Natural killer cell treated with Interleukin-12 subunit alpha and Interleukin-12 subunit beta and Interleukin-15 and Interleukin-18, amount 100 ng/mL, for 72 hours (primary cell): Measurements from ENCODE around the gene ELOA. TPM values are rescaled to one million over a fixed set of nuclear protein-coding genes. Genes with fewer than 3 reads are reported as not detected.

Source experiments
- ATAC-seq, 2 donors: fragments of 150-1000 bp; cut with Tn5 transposase in 1 of 2; sonication (Bioruptor Pico), chemical (Tn5 transposase) in 1 of 2; 2 replicates each; pipeline ENCODE4 v1.10.0; 2021
- DNase-seq: peaks from one replicate; pipeline ENCODE4 v3.0.0; 2022; ENCODE audit warnings: low spot score
- H3K27ac Mint-ChIP-seq, 2 donors: 1 replicate in 1 of 2; 2 replicates in 1 of 2; pipeline ENCODE4 v1.8.0; 2022; ENCODE audit warnings: mixed read lengths in 2 of 2, mild to moderate bottlenecking in 1 of 2, moderate library complexity in 1 of 2
- H3K27me3 Mint-ChIP-seq, 2 donors: 1 replicate in 1 of 2; 2 replicates in 1 of 2; pipeline ENCODE4 v1.8.0; 2022; ENCODE audit warnings: mixed read lengths in 2 of 2
- H3K36me3 Mint-ChIP-seq: one replicate; pipeline ENCODE4 v1.8.0; 2022; ENCODE audit warnings: mixed read lengths
- H3K4me1 Mint-ChIP-seq, 2 donors: 1 replicate in 1 of 2; 2 replicates in 1 of 2; pipeline ENCODE4 v1.8.0; 2022; ENCODE audit warnings: low read depth in 2 of 2, mixed read lengths in 2 of 2, mild to moderate bottlenecking in 1 of 2
- H3K4me3 Mint-ChIP-seq: one replicate; pipeline ENCODE4 v1.8.0; 2022; ENCODE audit warnings: mixed read lengths
- H3K9me3 Mint-ChIP-seq: 2 replicates; pipeline ENCODE4 v1.8.0; 2022; ENCODE audit warnings: mixed read lengths
- total RNA-seq, 2 donors: library from RNA; stranded (reverse); gene quantifications; one replicate each; pipeline ENCODE4 v1.2.3, GENCODE V29; 2022

The ELOA gene
- total RNA-seq, 2 donors from 2014 or later, result 74.7 to 84.5 TPM

- Mint-ChIP-seq H3K27me3 (no peaks in the 10 kb centered on the region), H3K4me3 (no peak overlapping the region), H3K9me3 (no peaks in the 10 kb centered on the region), H3K27ac (no peak overlapping the region), H3K36me3 (peaks cover 46% of the 10 kb centered on the region), H3K4me1 (peaks cover 33 to 38% of the 10 kb centered on the region in 2 donors)
- DNase-seq, result no peak
- ATAC-seq, result no peak
Measured at GRCh38 chr1:23751050-23751814, 8.0 kb downstream of the ELOA start.

- no peak for DNase-seq
- Mint-ChIP-seq H3K9me3 (no peaks in the 10 kb centered on the region), H3K4me1 (peaks cover 31 to 35% of the 10 kb centered on the region in 2 donors), H3K27me3 (no peaks in the 10 kb centered on the region), H3K36me3 (peaks cover 43% of the 10 kb centered on the region), H3K27ac (no peak overlapping the region), H3K4me3 (no peak overlapping the region)
- ATAC-seq, result no peak
Measured at GRCh38 chr1:23751815-23752200, 8.5 kb downstream of the ELOA start.

DNA sequence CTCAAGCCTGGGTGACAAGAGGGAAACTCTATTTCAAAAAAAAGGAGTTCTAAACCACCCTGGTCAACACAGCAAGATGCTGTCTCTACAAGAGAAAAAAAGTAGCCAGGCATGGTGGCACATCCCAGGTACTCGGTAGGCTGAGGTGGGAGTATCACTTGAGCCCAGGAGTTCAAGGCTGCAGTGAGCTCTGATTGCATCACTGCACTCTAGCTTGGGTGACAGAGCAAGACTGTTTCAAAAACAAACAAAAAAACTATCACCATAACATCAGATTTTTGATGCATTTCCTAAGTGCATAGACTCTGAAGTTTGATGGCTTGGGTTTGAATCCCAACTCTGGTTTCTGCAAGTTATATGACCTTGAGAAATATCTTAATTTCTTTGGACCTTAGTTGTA, 9.6 kb downstream of the ELOA start:
- DNase-seq, result no peak
- H3K9me3 Mint-ChIP-seq, result no peaks in the 10 kb centered on the region
- H3K27ac Mint-ChIP-seq, result no peak overlapping the region
- peaks cover 20 to 24% of the 10 kb centered on the region in 2 donors for H3K4me1 Mint-ChIP-seq
- no peak for ATAC-seq
- no peak overlapping the region for H3K4me3 Mint-ChIP-seq
- H3K27me3 Mint-ChIP-seq, result no peaks in the 10 kb centered on the region
- peaks cover 38% of the 10 kb centered on the region for H3K36me3 Mint-ChIP-seq

DNA sequence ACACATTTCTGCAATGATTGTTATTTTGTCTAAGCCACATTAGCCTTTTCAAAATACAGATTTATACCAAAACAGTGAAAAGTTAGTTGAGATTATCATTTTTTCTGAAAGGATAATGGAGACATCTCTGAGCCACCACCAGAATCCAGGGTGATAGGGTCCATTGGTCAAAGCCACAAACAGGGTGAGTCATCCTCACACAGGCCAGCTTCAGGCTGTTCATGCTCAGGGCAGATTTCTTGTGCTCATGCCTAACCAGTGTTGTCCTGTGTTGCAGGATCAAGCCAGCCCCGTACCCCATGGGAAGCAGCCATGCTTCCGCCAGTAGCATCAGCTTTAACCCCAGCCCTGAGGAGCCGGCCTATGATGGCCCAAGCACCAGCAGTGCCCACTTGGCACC, 13.4 kb downstream of the ELOA start:
- H3K36me3 Mint-ChIP-seq, result peaks cover 31% of the 10 kb centered on the region
- ATAC-seq, result no peak
- H3K9me3 Mint-ChIP-seq, result no peaks in the 10 kb centered on the region

GRCh38 chr1:23757812-23758211, 14.5 kb downstream of the ELOA start:
- peaks cover 0 to 3% of the 10 kb centered on the region in 2 donors for H3K4me1 Mint-ChIP-seq
- ATAC-seq, result no peak
- peaks cover 29% of the 10 kb centered on the region for H3K36me3 Mint-ChIP-seq
- no peak overlapping the region for H3K4me3 Mint-ChIP-seq
- H3K27ac Mint-ChIP-seq, result no peak overlapping the region
- no peaks in the 10 kb centered on the region for H3K27me3 Mint-ChIP-seq
- DNase-seq, result no peak
- H3K9me3 Mint-ChIP-seq, result no peaks in the 10 kb centered on the region

More for the DNA sequence above, 13.4 kb downstream of the ELOA start:
- Mint-ChIP-seq H3K4me3 (no peak overlapping the region), H3K27ac (no peak overlapping the region), H3K27me3 (no peaks in the 10 kb centered on the region), H3K4me1 (peaks cover 0 to 3% of the 10 kb centered on the region in 2 donors)
- no peak for DNase-seq

DNA sequence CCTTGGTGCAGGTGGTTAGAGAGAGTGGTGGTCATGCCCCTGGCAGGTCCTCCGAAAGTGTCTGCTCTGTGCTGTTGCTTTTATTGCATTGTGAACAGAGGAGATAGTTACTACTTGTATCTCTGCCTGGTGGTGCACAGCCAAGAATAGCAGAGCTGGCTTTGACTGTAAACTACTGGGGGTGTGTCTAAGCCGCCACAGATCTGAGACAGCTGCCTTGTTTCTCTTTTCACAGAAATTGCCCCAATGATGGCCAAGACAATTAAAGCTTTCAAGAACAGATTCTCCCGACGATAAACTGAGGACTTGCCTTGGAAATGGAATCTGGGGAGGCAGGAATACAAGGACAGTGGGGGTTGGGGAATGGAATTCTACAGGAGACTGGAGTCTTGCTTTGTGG, 16.0 kb downstream of the ELOA start:
- no peak for ATAC-seq
- Mint-ChIP-seq H3K27me3 (no peaks in the 10 kb centered on the region), H3K4me3 (no peak overlapping the region), H3K36me3 (peaks cover 17% of the 10 kb centered on the region), H3K9me3 (no peaks in the 10 kb centered on the region), H3K4me1 (peaks cover 0 to 3% of the 10 kb centered on the region in 2 donors), H3K27ac (no peak overlapping the region)
- no peak for DNase-seq

- Mint-ChIP-seq H3K27ac (no peak overlapping the region), H3K4me3 (no peak overlapping the region), H3K36me3 (peaks cover 5% of the 10 kb centered on the region), H3K4me1 (peaks cover 0 to 3% of the 10 kb centered on the region in 2 donors), H3K9me3 (no peaks in the 10 kb centered on the region), H3K27me3 (no peaks in the 10 kb centered on the region)
- no peak for ATAC-seq
- DNase-seq, result no peak
Measured at GRCh38 chr1:23763041-23763577, 19.8 kb downstream of the ELOA start.

- Mint-ChIP-seq H3K27ac (no peak overlapping the region), H3K4me1 (no peaks in the 10 kb centered on the region), H3K9me3 (no peaks in the 10 kb centered on the region), H3K4me3 (no peak overlapping the region), H3K36me3 (no peaks in the 10 kb centered on the region), H3K27me3 (no peaks in the 10 kb centered on the region)
- DNase-seq (no peak), ATAC-seq (no peak)
Measured at GRCh38 chr1:23768733-23769132, 25.5 kb downstream of the ELOA start.

GRCh38 chr1:23772049-23772853, 29.0 kb downstream of the ELOA start:
- Mint-ChIP-seq H3K36me3 (no peaks in the 10 kb centered on the region), H3K4me1 (peaks cover 4 to 7% of the 10 kb centered on the region in 2 donors), H3K27me3 (no peaks in the 10 kb centered on the region), H3K9me3 (no peaks in the 10 kb centered on the region), H3K27ac (no peak overlapping the region), H3K4me3 (no peak overlapping the region)
- peak; percentile 88 to 93 for ATAC-seq
- DNase-seq, result peak; percentile 88

DNA sequence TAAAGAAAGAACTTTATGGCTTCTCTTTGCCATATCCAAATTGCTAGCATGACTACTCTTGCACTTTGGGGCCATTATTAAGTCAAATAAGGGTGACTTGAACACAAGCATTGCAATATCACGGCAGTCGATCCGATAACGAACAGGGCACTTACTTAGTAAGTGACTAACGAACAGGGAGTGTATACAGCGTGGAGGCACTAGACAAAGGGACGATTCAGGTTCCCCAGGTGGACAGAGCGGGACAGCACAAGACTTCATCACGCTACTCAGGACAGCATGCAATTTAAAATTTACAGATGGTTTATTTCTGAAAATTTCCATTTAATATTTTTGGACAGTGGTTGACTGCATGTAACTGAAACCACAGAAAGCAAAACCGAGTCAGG, 29.6 kb downstream of the ELOA start:
- H3K4me1 Mint-ChIP-seq, result peaks cover 4 to 7% of the 10 kb centered on the region in 2 donors

DNA sequence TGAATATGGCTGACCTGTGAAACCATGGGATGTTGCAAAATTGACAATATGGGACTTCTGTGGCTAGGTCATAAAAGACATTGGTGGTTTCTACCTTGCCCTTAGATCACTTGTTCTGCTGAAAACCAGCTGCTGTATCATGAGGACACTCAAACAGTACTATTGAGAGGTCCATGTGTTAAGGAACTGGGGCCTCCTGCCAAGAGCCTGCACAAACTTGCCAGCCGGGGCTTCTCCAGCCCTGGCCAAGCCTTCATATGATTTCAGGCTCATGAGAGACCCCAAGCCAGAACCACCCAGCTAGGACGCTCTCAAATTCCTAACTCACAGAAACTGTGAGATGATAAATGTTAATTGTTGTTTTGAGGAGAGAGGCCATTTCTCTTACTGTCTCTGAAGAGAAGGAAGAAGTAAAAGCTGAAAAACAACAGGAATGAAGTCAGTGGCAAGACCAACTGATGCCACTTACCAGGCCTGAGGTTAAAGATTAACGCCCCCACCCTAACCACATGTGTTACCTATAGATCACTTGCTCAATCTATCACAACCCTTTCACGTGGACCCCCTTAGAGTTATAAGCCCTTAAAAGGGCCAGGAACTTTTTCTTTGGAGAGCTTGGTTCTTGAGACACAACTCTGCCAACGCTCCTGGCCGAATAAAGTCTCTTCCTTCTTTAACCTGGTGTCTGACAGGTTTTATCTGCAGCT, 31.1 kb downstream of the ELOA start:
- Mint-ChIP-seq H3K27ac (no peak overlapping the region), H3K36me3 (no peaks in the 10 kb centered on the region), H3K27me3 (no peaks in the 10 kb centered on the region), H3K4me1 (peaks cover 8 to 14% of the 10 kb centered on the region in 2 donors), H3K9me3 (no peaks in the 10 kb centered on the region), H3K4me3 (no peak overlapping the region)
- DNase-seq (no peak), ATAC-seq (no peak)

More for the DNA sequence above, 29.6 kb downstream of the ELOA start:
- Mint-ChIP-seq H3K27ac (no peak overlapping the region), H3K36me3 (no peaks in the 10 kb centered on the region), H3K9me3 (no peaks in the 10 kb centered on the region), H3K27me3 (no peaks in the 10 kb centered on the region), H3K4me3 (no peak overlapping the region)
- no peak for DNase-seq
- ATAC-seq, result no peak

GRCh38 chr1:23776217-23776616, 32.9 kb downstream of the ELOA start:
- H3K4me1 Mint-ChIP-seq, result peaks cover 19 to 23% of the 10 kb centered on the region in 2 donors

GRCh38 chr1:23777979-23778814, 34.9 kb downstream of the ELOA start, which contains the start of gene PITHD1:
TSS of gene PITHD1 (plus strand) at chr1:23778418. CDS start at chr1:23778516, 98 bp downstream.
- Mint-ChIP-seq H3K36me3 (no peaks in the 10 kb centered on the region), H3K4me3 (peak within 1 kb of the TSS; percentile 89), H3K9me3 (no peaks in the 10 kb centered on the region), H3K27me3 (no peaks in the 10 kb centered on the region), H3K27ac (peak within 1 kb of the TSS; percentile 84 to 93), H3K4me1 (peaks cover 19 to 25% of the 10 kb centered on the region in 2 donors)
- DNase-seq, result peak; percentile 87
- peak; percentile 92 to 93 for ATAC-seq

More at GRCh38 chr1:23776217-23776616, 32.9 kb downstream of the ELOA start:
- no peak overlapping the region for H3K4me3 Mint-ChIP-seq
- ATAC-seq (no peak), DNase-seq (no peak)
- H3K36me3 Mint-ChIP-seq, result no peaks in the 10 kb centered on the region
- H3K9me3 Mint-ChIP-seq, result no peaks in the 10 kb centered on the region
- no peak overlapping the region for H3K27ac Mint-ChIP-seq
- H3K27me3 Mint-ChIP-seq, result no peaks in the 10 kb centered on the region
